GM23248 (cell line): ENCODE measurements around the gene SERPINC1.

Experiments
- EZH2 ChIP-seq: fragments of 200-600 bp; sonication (generic); IDR thresholded peaks from 2 replicates; pipeline ENCODE4 v1.6.1; 2018; ENCODE audit warnings: antibody characterized with exemption, mild to moderate bottlenecking; ENCODE audit not compliant: insufficient read depth, poor library complexity, severe bottlenecking
- EZH2phosphoT487 ChIP-seq: fragments of 200-600 bp; sonication (generic); IDR thresholded peaks from 2 replicates; pipeline ENCODE4 v1.6.1; 2018; ENCODE audit warnings: antibody characterized with exemption, moderate library complexity, mild to moderate bottlenecking, low read depth; ENCODE audit not compliant: insufficient read depth

- no peak for TF ChIP-seq EZH2phosphoT487
- no peak for TF ChIP-seq EZH2
These were observed 31.5 kb upstream of the SERPINC1 start for GRCh38 chr1:173948594-173948993.
